Transverse colon (tissue), 4 donors: ENCODE measurements around the gene PSMG2. TPM values are rescaled to one million over a fixed set of nuclear protein-coding genes. Genes with fewer than 3 reads are reported as not detected.

Experiments used
- DNase-seq: peaks from one replicate; pipeline ENCODE4 v3.0.0-alpha.2; 2019
- H3K27ac ChIP-seq, 4 donors: fragments of 200-600 bp; sonication (generic); 2 replicates each; pipeline ENCODE4 v1.5.1; 2016 to 2018; ENCODE audit warnings: inconsistent platforms in 4 of 4
- H3K27me3 ChIP-seq: fragments of 200-600 bp; sonication (generic); 2 replicates; pipeline ENCODE4 v1.5.1; 2017; ENCODE audit warnings: inconsistent platforms
- H3K36me3 ChIP-seq, 4 donors: fragments of 200-600 bp; sonication (generic); 2 replicates each; pipeline ENCODE4 v1.5.1; 2017 to 2019; ENCODE audit warnings: inconsistent platforms in 4 of 4
- H3K4me1 ChIP-seq, 4 donors: fragments of 200-600 bp; sonication (generic); 2 replicates each; pipeline ENCODE4 v1.5.1; 2017 to 2020; ENCODE audit warnings: inconsistent platforms in 4 of 4
- H3K4me3 ChIP-seq, 4 donors: fragments of 200-600 bp; sonication (generic); 1 replicate in 1 of 4; 2 replicates in 3 of 4; pipeline versions ENCODE4 v1.5.1 to v1.6.1; 2017 to 2019; ENCODE audit warnings: inconsistent platforms in 4 of 4
- H3K9me3 ChIP-seq, 2 donors: fragments of 200-600 bp; sonication (generic); 2 replicates each; pipeline ENCODE4 v1.5.1; 2017 to 2019; ENCODE audit warnings: inconsistent platforms in 2 of 2
- EP300 ChIP-seq: sonication (generic); formaldehyde crosslinking; IDR thresholded peaks from one replicate; pipeline ENCODE4 v1.6.1; 2017; ENCODE audit warnings: antibody characterized with exemption, low read depth
- POLR2A ChIP-seq: fragments of 450-650 bp; IDR thresholded peaks from one replicate; pipeline ENCODE4 v1.6.1; 2016; ENCODE audit warnings: antibody characterized with exemption, mild to moderate bottlenecking, moderate library complexity
- POLR2AphosphoS5 ChIP-seq, 3 donors: sonication (generic); formaldehyde crosslinking; IDR thresholded peaks; one replicate each; pipeline ENCODE4 v1.6.1; 2016; ENCODE audit warnings: antibody characterized with exemption in 3 of 3
- WGBS, 2 donors: methylation state at CpG; one replicate each; pipeline ENCODE4 v1.1.5; 2018; ENCODE audit warnings: low coverage in 1 of 2; 5-methylcytosine and 5-hydroxymethylcytosine counted together
- in situ Hi-C, 4 donors: fragments of 200-750 bp; cut with MboI; loops; one replicate each; pipeline versions ENCODE4 v1.15.0 to v1.15.1; 2017; ENCODE audit warnings: low sequenced_read_pairs in 3 of 4, low pct_ligation_motif_present in 1 of 4, low pct_unique_long_range_greater_than_20kb in 1 of 4
- intact Hi-C: fragments of 100-400 bp; cut with DNase I; formaldehyde crosslinking; loops from one replicate; pipeline ENCODE4 v1.15.1; 2023; ENCODE audit warnings: low total_unique reads
- total RNA-seq, 4 donors: library from RNA; depleted of rRNA; stranded (reverse); fragments of >200 nt; gene quantifications; one replicate each; pipeline ENCODE4 v1.1.0, GENCODE V29; 2016
- TF ChIP-seq, protein P1 (sequence below), 5 experiments: fragments of 200-600 bp in 3 of 5; fragments of 450-650 bp in 2 of 5; sonication (generic) in 3 of 5; IDR thresholded peaks; 1 replicate in 2 of 5; 2 replicates in 3 of 5; pipeline ENCODE4 v1.5.1; 2016 to 2017; ENCODE audit warnings: antibody characterized with exemption in 5 of 5, inconsistent platforms in 3 of 5, mild to moderate bottlenecking in 2 of 5, moderate library complexity in 1 of 5

Gene PSMG2, protein sequence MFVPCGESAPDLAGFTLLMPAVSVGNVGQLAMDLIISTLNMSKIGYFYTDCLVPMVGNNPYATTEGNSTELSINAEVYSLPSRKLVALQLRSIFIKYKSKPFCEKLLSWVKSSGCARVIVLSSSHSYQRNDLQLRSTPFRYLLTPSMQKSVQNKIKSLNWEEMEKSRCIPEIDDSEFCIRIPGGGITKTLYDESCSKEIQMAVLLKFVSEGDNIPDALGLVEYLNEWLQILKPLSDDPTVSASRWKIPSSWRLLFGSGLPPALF
- total RNA-seq = 10 to 100 TPM; 14.7 to 80.4 (median 55.0) TPM

DNA sequence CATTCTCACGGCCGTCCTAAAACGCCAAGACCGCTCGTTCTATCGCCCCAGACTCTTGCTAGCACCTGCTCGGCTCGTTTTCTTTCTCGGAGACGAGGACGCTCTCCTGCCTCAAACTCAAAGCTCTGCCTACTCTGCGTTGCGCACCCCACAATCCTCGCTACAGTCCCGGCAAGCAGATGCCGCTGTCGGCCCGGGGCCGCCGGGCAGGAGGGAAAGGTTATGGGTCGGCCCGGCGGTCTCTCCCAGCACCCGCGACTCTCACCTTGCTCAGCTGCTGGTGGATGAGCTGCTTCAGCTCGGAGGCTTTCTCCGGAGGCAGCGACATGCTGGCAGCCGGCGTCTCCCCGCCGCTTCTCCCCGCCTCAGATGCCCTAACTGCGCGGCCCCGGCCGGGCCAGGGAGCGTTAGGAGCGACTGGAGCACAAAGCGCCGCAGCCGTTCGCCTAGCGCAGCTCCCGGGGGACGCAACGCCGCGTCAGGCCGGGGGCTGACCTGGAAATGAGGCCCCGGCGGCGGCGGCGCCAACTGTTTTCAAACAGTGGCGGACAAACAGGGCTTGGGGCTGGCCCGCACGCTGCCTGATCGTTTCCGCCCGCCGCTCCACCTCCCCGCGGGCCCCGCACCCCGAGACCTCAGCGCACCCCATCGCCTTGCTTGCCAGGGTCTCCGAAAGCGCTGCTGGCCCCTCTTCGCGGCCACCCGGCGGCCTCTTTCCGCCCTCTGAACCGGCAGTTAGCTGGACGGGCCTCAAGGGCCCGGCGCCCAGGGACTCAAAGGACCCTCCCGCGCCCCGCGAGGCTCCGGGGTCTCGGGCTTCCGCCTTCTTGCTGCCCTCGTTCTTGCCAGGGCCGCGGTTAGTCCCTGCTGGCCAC, at the start of gene PSMG2, which contains the start of gene CEP76:
Gene PSMG2, plus strand, starts transcription at position 822 of the 875 bp plus-strand sequence. CDS start 66 bp downstream, outside the sequence.
Gene CEP76, minus strand, starts transcription at position 503 of the 875 bp plus-strand sequence. Its CDS starts 175 bp downstream, at position 328.
- peak within 1 kb of the TSS; percentile 94 to 98 (median 96) for H3K27ac ChIP-seq
- peak within 1 kb of the TSS; percentile 62 to 97 (median 86) for H3K4me3 ChIP-seq
- TF ChIP-seq EP300 (no peak), POLR2A (peak; percentile 91), POLR2AphosphoS5 (IDR thresholded peaks at IDR 0.05) (peak; percentile 86 to 90 (median 86))
- TF ChIP-seq, protein P1, sequence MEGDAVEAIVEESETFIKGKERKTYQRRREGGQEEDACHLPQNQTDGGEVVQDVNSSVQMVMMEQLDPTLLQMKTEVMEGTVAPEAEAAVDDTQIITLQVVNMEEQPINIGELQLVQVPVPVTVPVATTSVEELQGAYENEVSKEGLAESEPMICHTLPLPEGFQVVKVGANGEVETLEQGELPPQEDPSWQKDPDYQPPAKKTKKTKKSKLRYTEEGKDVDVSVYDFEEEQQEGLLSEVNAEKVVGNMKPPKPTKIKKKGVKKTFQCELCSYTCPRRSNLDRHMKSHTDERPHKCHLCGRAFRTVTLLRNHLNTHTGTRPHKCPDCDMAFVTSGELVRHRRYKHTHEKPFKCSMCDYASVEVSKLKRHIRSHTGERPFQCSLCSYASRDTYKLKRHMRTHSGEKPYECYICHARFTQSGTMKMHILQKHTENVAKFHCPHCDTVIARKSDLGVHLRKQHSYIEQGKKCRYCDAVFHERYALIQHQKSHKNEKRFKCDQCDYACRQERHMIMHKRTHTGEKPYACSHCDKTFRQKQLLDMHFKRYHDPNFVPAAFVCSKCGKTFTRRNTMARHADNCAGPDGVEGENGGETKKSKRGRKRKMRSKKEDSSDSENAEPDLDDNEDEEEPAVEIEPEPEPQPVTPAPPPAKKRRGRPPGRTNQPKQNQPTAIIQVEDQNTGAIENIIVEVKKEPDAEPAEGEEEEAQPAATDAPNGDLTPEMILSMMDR (IDR thresholded peaks at IDR 0.05) = no peak
- no peaks in the 10 kb centered on the region for H3K9me3 ChIP-seq
- no peaks in the 10 kb centered on the region for H3K27me3 ChIP-seq
- WGBS, 2 donors = 0 to 1% methylated on average over 2 to 72 of the region's 89 CpGs
- in situ Hi-C loops = no loop called here
- intact Hi-C loops = no loop called here
- H3K36me3 ChIP-seq = peaks cover 0 to 18% (median 3%) of the 10 kb centered on the region in 4 donors
- DNase-seq = peak; percentile 89
- peaks cover 7 to 33% (median 23%) of the 10 kb centered on the region in 4 donors for H3K4me1 ChIP-seq

GRCh38 chr18:12654971-12655370, 47.9 kb upstream of the PSMG2 start:
- H3K36me3 ChIP-seq = no peaks in the 10 kb centered on the region
- peaks cover 15% of the 10 kb centered on the region for H3K27me3 ChIP-seq
- WGBS, 2 donors = 85 to 100% methylated on average over 1 of the region's 1 CpG
- no peak for TF ChIP-seq POLR2A
- TF ChIP-seq, protein P1 (IDR thresholded peaks at IDR 0.05) = no peak
- no peak for TF ChIP-seq EP300
- no peak for TF ChIP-seq POLR2AphosphoS5 (IDR thresholded peaks at IDR 0.05)
- DNase-seq = no peak
- no peaks in the 10 kb centered on the region for H3K9me3 ChIP-seq
- in situ Hi-C loops (loop anchor here in 1 of 4 donors (10.0 kb wide), 1 partner anchor 260 kb away; no protein-coding TSS in a partner anchor), intact Hi-C loops (no loop called here)
- no peak overlapping the region for H3K27ac ChIP-seq
- no peak overlapping the region for H3K4me3 ChIP-seq
- H3K4me1 ChIP-seq = peaks cover 0 to 22% (median 12%) of the 10 kb centered on the region in 4 donors

GRCh38 chr18:12656605-12656937, 46.3 kb upstream of the PSMG2 start:
- no peaks in the 10 kb centered on the region for H3K9me3 ChIP-seq
- H3K4me3 ChIP-seq = peak overlapping the region in 3 of 4 donors; percentile 62 to 72 (median 67)
- in situ Hi-C loops = loop anchor here in 1 of 4 donors (10.0 kb wide), 1 partner anchor 262 kb away; no protein-coding TSS in a partner anchor
- H3K4me1 ChIP-seq = peaks cover 0 to 22% (median 12%) of the 10 kb centered on the region in 4 donors
- H3K36me3 ChIP-seq = no peaks in the 10 kb centered on the region
- intact Hi-C loops = no loop called here
- no peak for DNase-seq
- no peak for TF ChIP-seq POLR2AphosphoS5 (IDR thresholded peaks at IDR 0.05)
- TF ChIP-seq, protein P1 (IDR thresholded peaks at IDR 0.05) = no peak
- no peak for TF ChIP-seq POLR2A
- peak overlapping the region; percentile 88 to 94 (median 93) for H3K27ac ChIP-seq
- WGBS, 2 donors = 5 to 10% methylated on average over 3 of the region's 3 CpGs
- H3K27me3 ChIP-seq = peaks cover 15% of the 10 kb centered on the region
